OCI-LY7 (cell line): Measurements from ENCODE around the gene TRAF2. TPM values are rescaled to one million over a fixed set of nuclear protein-coding genes. Genes with fewer than 3 reads are reported as not detected.

ENCODE experiments used
- BruUV-seq: library from RNA; stranded (reverse); fragments of 400-500 nt; replicated peaks from 2 replicates; lab custom pipeline; 2021; lab: Mats Ljungman, UMichigan
- CTCF ChIA-PET: fragments of 300-600 bp; sonication (Branson Sonifier 250); formaldehyde crosslinking; loops from one replicate; lab custom pipeline; 2022; ENCODE audit warnings: antibody characterized with exemption; ENCODE audit not compliant: unreplicated experiment; lab: Charles Lee
- POLR2A ChIA-PET: fragments of 300-600 bp; sonication (Branson Sonifier 250); formaldehyde crosslinking; loops from one replicate; lab custom pipeline; 2022; ENCODE audit warnings: antibody characterized with exemption; lab: Charles Lee
- DNase-seq: peaks from one replicate; pipeline ENCODE4 v3.0.0-alpha.2; 2015; ENCODE audit warnings: low spot score
- H2AFZ ChIP-seq: fragments of 200-600 bp; sonication (generic), shearing (Covaris generic); 2 replicates; pipeline ENCODE4 v1.6.1; 2014; ENCODE audit warnings: mild to moderate bottlenecking, antibody characterized with exemption, low read length, moderate library complexity
- H3K27ac ChIP-seq: fragments of 200-600 bp; sonication (generic); 2 replicates; pipeline ENCODE4 v1.5.1; 2014; ENCODE audit warnings: mixed run types, low read depth, mild to moderate bottlenecking, moderate library complexity, low read length, inconsistent platforms; ENCODE audit not compliant: poor library complexity, severe bottlenecking
- H3K36me3 ChIP-seq: fragments of 200-600 bp; sonication (generic); 2 replicates; pipeline ENCODE4 v1.6.1; 2014; ENCODE audit warnings: mild to moderate bottlenecking, antibody characterized with exemption, low read length, moderate library complexity, mixed read lengths; ENCODE audit not compliant: insufficient read depth
- H3K4me1 ChIP-seq: fragments of 200-600 bp; sonication (generic); 2 replicates; pipeline ENCODE4 v1.5.1; 2014; ENCODE audit warnings: mild to moderate bottlenecking, low read length; ENCODE audit not compliant: insufficient read depth, poor library complexity, severe bottlenecking
- H3K4me2 ChIP-seq: fragments of 200-600 bp; sonication (generic); 2 replicates; pipeline ENCODE4 v1.6.1; 2014; ENCODE audit warnings: mild to moderate bottlenecking, low read length
- H3K4me3 ChIP-seq: fragments of 200-600 bp; sonication (generic); 2 replicates; pipeline ENCODE4 v1.5.1; 2014; ENCODE audit warnings: mild to moderate bottlenecking, low read depth, low read length; ENCODE audit not compliant: poor library complexity, severe bottlenecking
- H3K79me2 ChIP-seq: fragments of 200-600 bp; sonication (generic); 2 replicates; pipeline ENCODE4 v1.6.1; 2016; ENCODE audit warnings: low read depth, mild to moderate bottlenecking, low read length, moderate library complexity, mixed read lengths; ENCODE audit not compliant: insufficient read depth
- H3K9me2 ChIP-seq: fragments of 200-600 bp; sonication (generic); 2 replicates; pipeline ENCODE4 v1.6.1; 2016; ENCODE audit warnings: mild to moderate bottlenecking, low read length, mixed read lengths; ENCODE audit not compliant: insufficient read depth
- H3K9me3 ChIP-seq: fragments of 200-600 bp; sonication (generic); 2 replicates; pipeline ENCODE4 v1.6.1; 2014; ENCODE audit warnings: mild to moderate bottlenecking, mixed run types, low read length, mixed read lengths
- H4K20me1 ChIP-seq: fragments of 200-600 bp; sonication (generic); 2 replicates; pipeline ENCODE4 v1.6.1; 2014; ENCODE audit warnings: mild to moderate bottlenecking, antibody characterized with exemption, low read length, moderate library complexity, mixed read lengths; ENCODE audit not compliant: insufficient read depth
- CTCF ChIP-seq: fragments of 200-600 bp; sonication (generic); conservative IDR thresholded peaks from 2 replicates; pipeline ENCODE4 v1.5.1; 2014; ENCODE audit warnings: mild to moderate bottlenecking, antibody characterized with exemption, low read length, moderate library complexity, mixed read lengths
- EZH2phosphoT487 ChIP-seq: fragments of 200-600 bp; sonication (generic); IDR thresholded peaks from 2 replicates; pipeline ENCODE4 v1.6.1; 2018; ENCODE audit warnings: low read depth, borderline replicate concordance, mild to moderate bottlenecking, mixed run types, antibody characterized with exemption, low read length, moderate library complexity, mixed read lengths
- intact Hi-C: fragments of 100-400 bp; cut with micrococcal nuclease; formaldehyde crosslinking; loops from one replicate; pipeline ENCODE4 v1.10.0; 2022; ENCODE audit not compliant: unreplicated experiment
- total RNA-seq, 2 experiments: library from RNA; depleted of rRNA in 1 of 2; stranded (reverse); fragments of >200 nt in 1 of 2; shearing (Covaris generic) in 1 of 2; gene quantifications; 2 replicates each; pipeline ENCODE4 v1.2.3, GENCODE V29; 2014 to 2022

The TRAF2 gene
- total RNA-seq, 2 experiments from 2014 or later: 31.4 to 40.5 TPM

- TF ChIP-seq EZH2phosphoT487: no peak
- no peak for TF ChIP-seq CTCF
- H3K4me3 ChIP-seq: no peak overlapping the region
- no peak overlapping the region for H2AFZ ChIP-seq
- BruUV-seq: no TSS peak
- intact Hi-C loops: no loop called here
- no peaks in the 10 kb centered on the region for H3K9me2 ChIP-seq
- H3K79me2 ChIP-seq: peaks cover 23% of the 10 kb centered on the region
- H4K20me1 ChIP-seq: no peaks in the 10 kb centered on the region
- CTCF ChIA-PET: no interaction called here
- H3K27ac ChIP-seq: no peak overlapping the region
- DNase-seq: no peak
- peaks cover 13% of the 10 kb centered on the region for H3K4me1 ChIP-seq
- peaks cover 30% of the 10 kb centered on the region for H3K36me3 ChIP-seq
- no peak overlapping the region for H3K4me2 ChIP-seq
- POLR2A ChIA-PET: no interaction called here
- peaks cover 6% of the 10 kb centered on the region; the same call in 1 of the 2 replicates for H3K9me3 ChIP-seq
Observed at GRCh38 chr9:136862849-136863622, 23.3 kb upstream of the TRAF2 start.

GRCh38 chr9:136863623-136864273 is 22.6 kb upstream of the TRAF2 start:
- Histone ChIP-seq H3K27ac (no peak overlapping the region), H3K4me2 (no peak overlapping the region), H3K4me3 (no peak overlapping the region), H3K4me1 (peaks cover 13% of the 10 kb centered on the region), H3K79me2 (peaks cover 23% of the 10 kb centered on the region), H3K9me2 (no peaks in the 10 kb centered on the region), H3K36me3 (peaks cover 30% of the 10 kb centered on the region), H3K9me3 (peaks cover 6% of the 10 kb centered on the region; the same call in 1 of the 2 replicates), H4K20me1 (no peaks in the 10 kb centered on the region), H2AFZ (no peak overlapping the region)
- TF ChIP-seq CTCF: no peak
- TF ChIP-seq EZH2phosphoT487: no peak
- no peak for DNase-seq
- no TSS peak for BruUV-seq
- POLR2A ChIA-PET: no interaction called here
- intact Hi-C loops: no loop called here
- CTCF ChIA-PET: no interaction called here
